ENCODE measurements around the gene WDR49. TPM values are rescaled to one million over a fixed set of nuclear protein-coding genes. Genes with fewer than 3 reads are reported as not detected.

WDR49 gene
- total RNA-seq, 1 donor from 2014 or later, result 1.8 TPM

DNA sequence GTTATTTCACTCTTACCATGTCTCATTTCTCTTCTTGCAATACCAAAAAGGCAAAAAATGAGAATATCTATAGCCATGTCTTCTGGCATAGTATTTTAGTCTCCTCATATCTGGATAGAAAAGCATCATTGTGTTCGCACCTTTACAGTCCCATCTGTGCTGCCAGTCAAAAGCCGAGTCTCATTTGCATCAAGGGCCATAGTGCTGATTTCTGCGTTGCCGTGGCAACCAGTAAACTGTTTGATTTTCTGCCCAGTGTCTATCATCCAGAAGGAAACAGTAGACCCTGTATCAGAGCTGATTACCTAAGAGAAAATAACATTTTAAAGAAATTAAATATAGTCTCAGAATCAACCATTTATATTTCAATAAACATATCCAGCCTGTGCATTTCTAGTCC, 93.8 kb downstream of the WDR49 start:
- no peak overlapping the region for H3K27ac Mint-ChIP-seq (ENCODE audit: unreplicated experiment)
- H3K4me3 Mint-ChIP-seq (ENCODE audit: unreplicated experiment), result no peak overlapping the region
- no peaks in the 10 kb centered on the region for H3K4me1 Mint-ChIP-seq (ENCODE audit: unreplicated experiment)
- peak; percentile 8 for DNase-seq (ENCODE audit: low spot score)
- H3K36me3 Mint-ChIP-seq (ENCODE audit: low read depth, unreplicated experiment), result no peaks in the 10 kb centered on the region
- H3K9me3 Mint-ChIP-seq (ENCODE audit: unreplicated experiment), result no peaks in the 10 kb centered on the region
- TF ChIP-seq, protein P1, sequence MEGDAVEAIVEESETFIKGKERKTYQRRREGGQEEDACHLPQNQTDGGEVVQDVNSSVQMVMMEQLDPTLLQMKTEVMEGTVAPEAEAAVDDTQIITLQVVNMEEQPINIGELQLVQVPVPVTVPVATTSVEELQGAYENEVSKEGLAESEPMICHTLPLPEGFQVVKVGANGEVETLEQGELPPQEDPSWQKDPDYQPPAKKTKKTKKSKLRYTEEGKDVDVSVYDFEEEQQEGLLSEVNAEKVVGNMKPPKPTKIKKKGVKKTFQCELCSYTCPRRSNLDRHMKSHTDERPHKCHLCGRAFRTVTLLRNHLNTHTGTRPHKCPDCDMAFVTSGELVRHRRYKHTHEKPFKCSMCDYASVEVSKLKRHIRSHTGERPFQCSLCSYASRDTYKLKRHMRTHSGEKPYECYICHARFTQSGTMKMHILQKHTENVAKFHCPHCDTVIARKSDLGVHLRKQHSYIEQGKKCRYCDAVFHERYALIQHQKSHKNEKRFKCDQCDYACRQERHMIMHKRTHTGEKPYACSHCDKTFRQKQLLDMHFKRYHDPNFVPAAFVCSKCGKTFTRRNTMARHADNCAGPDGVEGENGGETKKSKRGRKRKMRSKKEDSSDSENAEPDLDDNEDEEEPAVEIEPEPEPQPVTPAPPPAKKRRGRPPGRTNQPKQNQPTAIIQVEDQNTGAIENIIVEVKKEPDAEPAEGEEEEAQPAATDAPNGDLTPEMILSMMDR (IDR thresholded peaks at IDR 0.05; ENCODE audit: unreplicated experiment), result no peak
- H3K27me3 Mint-ChIP-seq (ENCODE audit: unreplicated experiment), result peaks cover 3% of the 10 kb centered on the region

DNA sequence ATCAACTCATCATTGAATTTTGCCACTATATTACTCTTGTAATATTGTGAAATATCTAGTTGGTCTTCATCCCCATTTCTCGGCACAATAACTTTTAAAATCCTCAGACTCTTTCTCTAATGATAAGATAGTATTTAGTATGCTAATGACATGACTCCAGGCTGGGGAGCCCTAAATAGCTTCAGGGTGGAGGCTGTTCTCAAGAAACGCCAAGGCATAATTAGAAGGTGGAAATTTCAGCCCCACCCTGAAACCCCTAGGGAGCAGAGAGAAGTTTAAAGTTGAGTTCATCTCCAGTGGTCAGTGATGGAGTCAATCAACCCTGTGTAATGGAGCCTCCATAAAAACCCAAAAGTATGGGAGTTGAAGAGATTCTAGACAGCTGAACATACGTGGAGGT, 98.8 kb downstream of the WDR49 start:
- Mint-ChIP-seq H3K27me3 (ENCODE audit: unreplicated experiment) (no peaks in the 10 kb centered on the region), H3K9me3 (ENCODE audit: unreplicated experiment) (no peaks in the 10 kb centered on the region), H3K27ac (ENCODE audit: unreplicated experiment) (no peak overlapping the region), H3K4me3 (ENCODE audit: unreplicated experiment) (no peak overlapping the region), H3K4me1 (ENCODE audit: unreplicated experiment) (no peaks in the 10 kb centered on the region), H3K36me3 (ENCODE audit: low read depth, unreplicated experiment) (no peaks in the 10 kb centered on the region)
- TF ChIP-seq, protein P1 (IDR thresholded peaks at IDR 0.05; ENCODE audit: unreplicated experiment), result no peak
- DNase-seq (ENCODE audit: low spot score), result no peak

DNA sequence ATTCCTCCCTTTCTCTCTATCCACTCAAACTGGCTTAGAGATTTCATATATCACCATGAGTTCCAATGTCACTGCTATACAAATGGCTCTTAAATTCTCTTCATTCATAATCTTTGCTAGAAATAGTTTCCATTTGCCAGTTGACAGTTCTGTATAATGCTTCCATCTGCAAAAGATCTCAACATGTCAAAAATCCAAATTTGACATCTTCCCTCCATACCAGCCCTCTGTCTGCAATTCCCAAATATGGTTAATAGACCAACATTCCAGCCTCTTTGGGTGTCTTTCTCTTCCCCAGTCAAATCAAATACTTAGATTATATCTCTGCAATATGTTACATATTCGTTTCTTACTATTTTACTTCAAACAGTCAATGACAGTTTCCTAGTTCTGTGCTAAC, 115.7 kb downstream of the WDR49 start:
- no peaks in the 10 kb centered on the region for H3K36me3 Mint-ChIP-seq (ENCODE audit: low read depth, unreplicated experiment)
- H3K4me1 Mint-ChIP-seq (ENCODE audit: unreplicated experiment), result no peaks in the 10 kb centered on the region
- H3K9me3 Mint-ChIP-seq (ENCODE audit: unreplicated experiment), result no peaks in the 10 kb centered on the region
- no peaks in the 10 kb centered on the region for H3K27me3 Mint-ChIP-seq (ENCODE audit: unreplicated experiment)
- no peak overlapping the region for H3K27ac Mint-ChIP-seq (ENCODE audit: unreplicated experiment)
- H3K4me3 Mint-ChIP-seq (ENCODE audit: unreplicated experiment), result no peak overlapping the region
- no peak for DNase-seq (ENCODE audit: low spot score)
- TF ChIP-seq, protein P1 (IDR thresholded peaks at IDR 0.05; ENCODE audit: unreplicated experiment), result no peak

DNA sequence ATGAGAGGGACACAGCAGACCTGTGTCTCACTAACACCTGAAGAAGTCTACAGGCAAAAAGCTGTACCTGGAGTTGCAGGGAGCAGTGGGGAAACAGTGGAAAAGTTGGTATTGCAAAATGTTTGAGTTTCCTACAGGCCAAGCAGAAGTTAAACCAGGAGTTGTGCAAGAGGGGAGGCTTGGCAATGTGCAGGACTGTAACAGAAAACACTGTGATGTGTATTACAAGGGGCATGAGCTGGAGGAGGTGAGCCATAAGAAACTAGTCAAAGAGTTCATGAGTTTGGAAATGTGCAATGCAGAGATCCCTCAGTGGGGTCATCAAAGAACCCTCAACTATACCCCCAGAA, 132.8 kb downstream of the WDR49 start:
- no peak overlapping the region for H3K4me3 Mint-ChIP-seq (ENCODE audit: unreplicated experiment)
- peaks cover 1% of the 10 kb centered on the region for H3K27me3 Mint-ChIP-seq (ENCODE audit: unreplicated experiment)
- H3K27ac Mint-ChIP-seq (ENCODE audit: unreplicated experiment), result no peak overlapping the region
- TF ChIP-seq, protein P1 (IDR thresholded peaks at IDR 0.05; ENCODE audit: unreplicated experiment), result no peak
- no peaks in the 10 kb centered on the region for H3K9me3 Mint-ChIP-seq (ENCODE audit: unreplicated experiment)
- H3K4me1 Mint-ChIP-seq (ENCODE audit: unreplicated experiment), result no peaks in the 10 kb centered on the region
- H3K36me3 Mint-ChIP-seq (ENCODE audit: low read depth, unreplicated experiment), result no peaks in the 10 kb centered on the region
- no peak for DNase-seq (ENCODE audit: low spot score)

DNA sequence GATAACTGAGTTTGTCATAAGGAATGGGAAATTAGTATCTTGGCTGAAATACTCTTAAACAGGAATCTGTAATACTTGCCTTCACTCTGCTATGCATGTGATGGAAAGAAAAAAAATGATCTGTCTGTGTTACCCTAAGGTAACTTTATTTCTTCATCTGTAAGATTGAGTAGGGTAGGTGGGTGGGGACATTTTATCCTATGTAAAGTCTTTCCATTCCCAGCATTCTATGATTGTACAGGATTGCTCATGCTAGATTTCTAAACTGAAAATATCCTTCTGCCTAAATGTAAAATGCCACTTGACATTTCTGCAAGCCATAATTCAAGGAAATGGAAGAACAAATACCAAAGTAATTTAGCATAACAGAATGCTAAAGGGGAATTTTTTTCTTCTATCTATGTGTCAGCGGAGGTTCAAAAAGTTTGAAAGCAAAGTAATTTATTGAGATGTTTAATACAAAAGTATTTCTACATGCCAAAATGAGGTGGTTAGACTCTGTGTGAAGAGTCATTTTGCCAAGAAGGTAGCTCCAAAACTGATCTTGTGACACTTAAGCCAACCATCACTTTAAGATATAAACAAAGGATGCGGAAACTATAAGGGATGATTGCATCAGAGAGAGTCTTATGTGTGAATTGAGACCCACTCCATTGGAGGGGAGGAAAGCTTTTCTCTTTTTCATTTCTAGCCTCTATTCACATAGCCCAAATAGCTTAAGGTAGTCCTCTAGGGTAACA, 133.3 kb downstream of the WDR49 start:
- no peak for DNase-seq (ENCODE audit: low spot score)
- no peaks in the 10 kb centered on the region for H3K36me3 Mint-ChIP-seq (ENCODE audit: low read depth, unreplicated experiment)
- TF ChIP-seq, protein P1 (IDR thresholded peaks at IDR 0.05; ENCODE audit: unreplicated experiment), result no peak
- no peak overlapping the region for H3K4me3 Mint-ChIP-seq (ENCODE audit: unreplicated experiment)
- peaks cover 1% of the 10 kb centered on the region for H3K27me3 Mint-ChIP-seq (ENCODE audit: unreplicated experiment)
- H3K27ac Mint-ChIP-seq (ENCODE audit: unreplicated experiment), result no peak overlapping the region
- H3K4me1 Mint-ChIP-seq (ENCODE audit: unreplicated experiment), result no peaks in the 10 kb centered on the region
- no peaks in the 10 kb centered on the region for H3K9me3 Mint-ChIP-seq (ENCODE audit: unreplicated experiment)
